Right forelimb (tissue), 1 donor: ENCODE results near the gene ORM2.
"Not testable (repeated sequence)": the region's sequence is repeated elsewhere in the genome, so short reads cannot be mapped to it uniquely, and the experiment has no call there.

Experiments
- DNase-seq: peaks from one replicate; pipeline ENCODE4 v3.0.0-alpha.2; 2018

Gene ORM2

GRCh38 chr9:114332474-114333040 is 2.9 kb downstream of the ORM2 start:
- not testable (repeated sequence) for DNase-seq

GRCh38 chr9:114333718-114334117 is 4.0 kb downstream of the ORM2 start:
- DNase-seq, result not testable (repeated sequence)

DNA sequence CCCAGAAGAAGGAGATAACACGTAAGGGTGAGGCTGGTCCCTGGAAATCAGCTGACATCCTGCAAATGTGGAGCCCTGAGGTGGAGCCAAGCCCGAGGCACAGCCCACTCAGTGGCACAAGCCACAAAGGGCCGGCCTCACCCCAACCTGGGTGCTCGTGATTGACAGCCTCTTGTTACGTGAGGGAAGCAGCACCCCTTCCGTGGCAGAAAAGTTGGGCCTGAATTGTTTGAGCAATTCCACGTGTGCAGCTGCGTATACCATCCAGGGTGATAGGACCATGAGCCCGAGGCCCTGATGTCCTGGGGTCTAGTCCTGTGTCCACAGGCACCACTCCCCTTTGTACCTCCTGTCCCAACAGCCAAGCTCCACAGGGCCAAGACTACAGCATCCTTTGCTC is 4.8 kb downstream of the ORM2 start:
- DNase-seq, result no peak

DNA sequence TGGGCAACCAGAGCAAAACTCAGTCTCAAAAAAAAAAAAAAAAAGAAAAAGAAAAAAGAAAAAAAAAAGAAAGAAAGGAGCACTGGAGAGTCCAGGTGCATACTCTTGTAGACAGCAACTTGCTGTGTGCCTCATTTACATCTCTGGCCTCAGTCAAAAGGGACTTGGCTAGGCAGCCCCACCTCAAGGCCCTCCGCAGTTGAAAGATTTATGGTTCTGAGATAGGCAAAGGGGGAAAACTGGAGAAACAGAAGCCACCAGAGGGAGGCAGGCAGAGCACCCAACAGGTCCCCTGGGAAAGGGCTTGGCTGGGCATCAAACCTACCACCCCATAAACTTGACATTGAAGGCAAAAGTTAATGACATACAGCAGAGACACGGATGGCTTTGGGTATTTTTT is 6.1 kb downstream of the ORM2 start:
- no peak for DNase-seq

- no peak for DNase-seq
Observed at GRCh38 chr9:114336157-114336556, 6.5 kb downstream of the ORM2 start.

DNA sequence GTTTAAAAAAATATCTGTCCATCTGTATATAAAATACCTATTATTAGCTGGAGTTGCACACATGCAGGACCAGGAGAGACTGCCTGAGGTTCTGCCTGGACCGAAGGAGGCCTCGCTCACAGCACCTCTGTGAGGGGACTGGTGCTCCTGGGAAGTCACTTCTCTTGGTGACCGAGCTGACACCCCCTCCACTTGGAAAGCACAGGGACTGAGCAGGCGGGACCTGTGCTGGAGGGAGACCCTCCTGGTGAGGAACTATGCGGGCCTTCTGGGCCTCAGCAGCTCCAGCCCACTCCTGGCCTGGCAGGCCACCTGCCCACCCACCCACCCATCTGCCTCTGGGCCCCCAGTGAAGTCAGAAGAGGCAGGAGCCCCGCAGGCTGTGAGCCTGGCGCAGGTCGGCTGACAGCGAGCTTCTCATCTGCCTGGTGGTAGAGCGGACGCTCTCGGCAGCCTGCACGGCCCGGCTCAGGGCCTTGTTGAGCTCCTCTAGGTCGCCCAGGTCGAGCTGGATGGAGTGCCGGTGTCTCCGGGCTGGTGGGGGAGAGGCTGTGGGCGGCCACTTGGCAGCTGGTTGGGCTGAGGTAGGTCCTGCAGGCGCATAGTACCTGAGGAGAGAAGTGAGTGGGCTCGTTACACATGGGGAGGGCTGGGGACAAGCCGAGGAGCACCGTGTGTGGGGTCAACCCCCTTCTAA is 7.2 kb downstream of the ORM2 start:
- no peak for DNase-seq

- no peak for DNase-seq
Observed at GRCh38 chr9:114338187-114338586, 8.5 kb downstream of the ORM2 start.

DNA sequence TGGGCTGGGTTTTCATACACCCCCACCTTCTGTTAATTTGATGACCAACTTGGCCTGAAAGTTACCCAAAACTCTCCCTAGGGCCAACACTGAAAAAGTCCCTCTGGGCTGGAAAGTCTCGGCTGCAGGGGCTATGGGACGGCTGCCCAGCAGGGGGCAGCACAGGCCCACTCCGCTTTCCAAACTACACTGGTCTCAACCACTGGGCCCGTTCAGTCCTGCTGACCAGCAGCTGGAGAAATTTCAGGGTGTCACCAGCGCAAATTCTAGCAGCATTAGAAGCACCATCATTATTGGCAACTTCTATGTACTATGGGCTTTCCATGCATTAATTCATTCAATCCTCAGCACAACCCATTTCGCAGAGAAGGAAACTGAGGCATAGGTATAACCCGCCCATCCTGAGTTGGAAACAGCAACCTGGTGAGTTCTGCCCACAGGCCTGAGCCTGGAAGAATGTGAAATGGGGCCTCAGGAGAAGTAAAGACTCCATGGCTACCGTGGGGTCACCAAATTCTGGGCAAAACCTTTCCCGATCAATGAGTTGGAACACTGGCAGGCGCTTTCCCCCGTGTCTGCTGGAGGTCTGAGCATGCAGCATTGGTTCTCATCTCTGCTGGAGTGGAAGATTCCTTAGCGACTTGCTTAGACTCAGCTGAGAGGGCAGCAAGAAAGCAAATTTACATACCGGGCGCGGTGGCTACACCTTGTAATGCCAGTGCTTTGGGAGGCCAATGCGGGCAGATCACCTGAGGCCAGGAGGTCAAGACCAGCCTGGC is 9.7 kb downstream of the ORM2 start:
- no peak for DNase-seq

DNA sequence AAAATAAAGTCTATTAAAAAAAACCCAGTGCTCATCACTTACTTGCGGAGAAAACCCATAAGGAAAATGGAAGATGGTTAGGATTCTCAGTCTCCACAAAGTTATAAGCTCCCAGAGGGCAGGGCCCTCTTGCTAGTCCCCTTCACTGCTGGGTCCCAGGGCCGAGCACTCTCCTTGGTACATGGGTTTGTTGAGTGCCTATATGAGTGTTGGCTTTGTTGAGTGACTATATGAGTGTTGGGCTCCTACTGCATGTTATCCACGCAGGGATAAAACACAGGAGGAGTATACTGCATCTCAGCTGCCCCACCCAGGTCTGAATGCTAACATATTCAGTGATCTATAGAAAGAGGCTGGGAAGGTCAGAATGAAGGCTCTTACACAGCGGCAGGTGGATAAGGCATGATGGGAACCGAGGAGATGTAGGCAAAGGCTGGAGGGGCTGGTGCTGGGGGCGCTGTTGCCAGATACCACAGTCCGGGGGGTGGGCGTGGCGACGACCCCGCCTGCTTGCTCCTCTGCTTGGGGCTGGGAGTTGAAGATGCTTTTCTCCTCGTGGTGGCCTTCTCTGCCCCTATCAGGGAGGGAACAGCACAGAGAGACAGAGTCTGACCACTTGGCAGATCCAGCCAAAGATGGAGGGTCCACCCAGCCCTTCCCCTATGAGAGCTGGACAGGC is 11.6 kb downstream of the ORM2 start:
- no peak for DNase-seq

DNA sequence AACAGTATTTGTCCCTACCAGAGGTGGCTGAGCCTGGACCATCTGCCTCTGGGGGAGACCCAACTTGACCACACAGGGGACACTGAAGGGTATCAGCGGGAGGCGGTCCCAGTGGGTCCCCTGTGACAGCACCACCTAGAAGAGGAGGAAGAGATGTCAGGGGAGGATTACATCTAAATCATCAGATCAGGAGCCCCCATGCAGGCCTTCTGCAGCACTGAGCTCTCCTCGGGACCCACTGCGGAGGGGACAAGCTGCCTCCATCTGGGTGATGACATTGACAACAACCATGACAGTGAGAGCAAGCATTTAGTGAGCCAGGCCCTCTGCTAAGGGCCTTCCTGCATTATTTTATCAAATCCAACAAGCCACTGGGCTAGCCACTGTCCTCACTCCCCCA is 12.3 kb downstream of the ORM2 start:
- no peak for DNase-seq

DNA sequence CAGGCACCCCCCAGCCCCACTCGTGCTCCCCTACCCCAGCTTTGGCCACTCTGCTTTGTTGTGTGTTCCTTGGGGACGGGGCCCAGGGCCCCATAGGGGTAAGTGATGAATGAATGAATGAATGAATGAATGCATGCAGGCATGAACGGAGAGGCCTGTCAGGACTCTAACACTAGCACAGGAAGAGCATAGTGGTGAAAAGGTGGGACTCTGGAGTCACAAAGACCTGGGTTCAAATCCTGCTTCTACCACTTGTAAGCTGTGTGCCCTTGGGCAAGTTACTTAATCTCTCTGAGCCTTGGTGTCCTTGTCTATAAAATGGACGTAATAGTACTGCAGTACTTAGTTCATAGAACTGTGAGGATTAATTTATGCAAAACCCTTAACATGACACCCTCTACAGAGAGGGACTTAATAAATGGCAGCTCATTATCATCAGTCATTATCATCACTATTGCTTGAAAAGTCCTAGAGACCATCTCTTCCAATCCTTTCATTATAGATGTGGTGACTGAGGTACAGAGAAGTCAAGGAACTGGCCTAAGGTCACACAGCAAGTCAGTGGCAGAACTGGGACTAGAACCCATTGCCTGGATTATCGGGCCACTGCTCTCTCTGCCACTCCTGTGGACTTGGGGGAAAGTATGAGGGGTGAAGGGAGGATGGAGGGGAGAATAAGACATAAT is 13.2 kb downstream of the ORM2 start:
- DNase-seq, result no peak

GRCh38 chr9:114343471-114344187 is 14.0 kb downstream of the ORM2 start:
- DNase-seq, result peak; percentile 27

DNA sequence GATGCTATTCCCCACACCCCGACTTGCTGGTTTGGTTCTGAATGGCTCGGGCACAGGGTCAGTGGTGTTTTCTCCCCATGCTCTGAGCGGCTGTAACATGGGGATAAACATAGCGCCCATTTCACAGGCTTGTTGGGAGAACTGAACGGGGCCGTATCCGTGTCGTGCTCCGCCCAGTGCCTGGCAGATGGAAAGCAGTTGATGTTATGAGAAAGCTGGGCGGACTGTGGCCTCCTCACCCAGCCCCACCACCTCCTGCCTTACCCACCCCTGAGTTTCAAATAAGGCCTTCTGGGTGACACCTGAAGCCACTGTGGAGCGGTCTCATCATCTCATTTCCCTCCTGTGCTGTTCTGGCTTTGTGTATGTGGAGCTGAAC is 14.5 kb downstream of the ORM2 start:
- DNase-seq, result no peak

- no peak for DNase-seq
Observed at GRCh38 chr9:114344692-114345091, 15.0 kb downstream of the ORM2 start.

- no peak for DNase-seq
Observed at GRCh38 chr9:114345493-114346065, 15.9 kb downstream of the ORM2 start.

GRCh38 chr9:114346146-114346545 is 16.5 kb downstream of the ORM2 start:
- no peak for DNase-seq

GRCh38 chr9:114347675-114348074 is 18.0 kb downstream of the ORM2 start:
- no peak for DNase-seq

DNA sequence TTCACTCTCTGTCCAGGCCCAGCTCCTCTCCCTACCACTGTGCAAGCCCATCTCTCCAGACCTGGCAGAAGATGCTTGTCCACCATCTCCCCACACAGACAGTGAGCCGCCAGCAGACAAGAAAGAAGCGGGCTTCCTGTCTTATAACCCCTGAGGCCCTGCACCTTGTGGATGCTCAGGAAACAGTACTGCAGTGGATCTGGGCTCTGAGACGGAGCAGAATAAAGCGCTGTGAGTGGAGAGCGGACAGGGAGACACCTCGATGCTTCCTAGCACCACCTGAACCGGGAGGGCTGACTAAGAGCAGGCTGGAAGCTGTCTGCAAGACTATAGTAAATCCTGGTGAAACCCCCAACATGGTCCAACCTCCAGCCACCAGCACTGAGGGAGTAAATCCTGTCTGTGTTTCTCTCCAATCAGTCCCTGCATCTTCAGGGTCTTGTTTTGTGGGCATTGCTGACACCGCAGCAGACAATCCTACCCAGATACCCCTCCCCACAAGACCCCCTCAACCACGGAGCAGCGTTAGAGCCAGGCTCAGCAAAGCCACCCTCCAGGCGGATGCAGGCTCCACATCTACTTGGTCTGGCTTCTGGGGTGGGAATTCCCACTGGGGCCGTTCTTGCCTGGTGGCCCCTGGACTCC is 18.7 kb downstream of the ORM2 start:
- no peak for DNase-seq

DNA sequence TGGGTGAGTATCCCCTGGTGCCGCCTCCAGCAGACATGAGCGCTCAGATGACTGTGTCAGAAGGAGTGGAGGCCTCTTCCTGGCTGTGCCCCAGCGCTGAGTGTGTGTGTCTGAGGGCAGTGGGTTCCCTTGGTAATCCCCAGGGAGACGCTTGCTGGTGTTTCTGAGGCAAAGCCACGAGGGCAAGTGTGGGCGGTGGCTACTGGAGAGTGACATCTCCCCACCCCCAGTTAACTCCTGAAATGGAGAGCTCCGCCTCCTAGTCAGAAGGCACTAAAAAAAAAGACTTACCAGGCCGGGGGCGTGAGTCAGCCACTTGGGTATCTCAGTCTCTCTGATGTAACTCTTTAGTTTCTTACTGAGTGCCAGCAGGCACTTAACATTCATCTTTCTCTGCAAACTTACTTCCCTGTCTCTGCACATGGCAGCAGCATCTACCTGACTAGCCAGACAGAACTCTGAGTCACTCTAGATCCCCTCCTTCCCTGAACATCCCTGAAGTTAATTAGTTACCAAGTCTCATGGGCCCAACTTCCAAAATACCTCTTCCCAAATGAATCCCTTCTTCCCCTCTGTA is 19.3 kb downstream of the ORM2 start:
- DNase-seq, result no peak

DNA sequence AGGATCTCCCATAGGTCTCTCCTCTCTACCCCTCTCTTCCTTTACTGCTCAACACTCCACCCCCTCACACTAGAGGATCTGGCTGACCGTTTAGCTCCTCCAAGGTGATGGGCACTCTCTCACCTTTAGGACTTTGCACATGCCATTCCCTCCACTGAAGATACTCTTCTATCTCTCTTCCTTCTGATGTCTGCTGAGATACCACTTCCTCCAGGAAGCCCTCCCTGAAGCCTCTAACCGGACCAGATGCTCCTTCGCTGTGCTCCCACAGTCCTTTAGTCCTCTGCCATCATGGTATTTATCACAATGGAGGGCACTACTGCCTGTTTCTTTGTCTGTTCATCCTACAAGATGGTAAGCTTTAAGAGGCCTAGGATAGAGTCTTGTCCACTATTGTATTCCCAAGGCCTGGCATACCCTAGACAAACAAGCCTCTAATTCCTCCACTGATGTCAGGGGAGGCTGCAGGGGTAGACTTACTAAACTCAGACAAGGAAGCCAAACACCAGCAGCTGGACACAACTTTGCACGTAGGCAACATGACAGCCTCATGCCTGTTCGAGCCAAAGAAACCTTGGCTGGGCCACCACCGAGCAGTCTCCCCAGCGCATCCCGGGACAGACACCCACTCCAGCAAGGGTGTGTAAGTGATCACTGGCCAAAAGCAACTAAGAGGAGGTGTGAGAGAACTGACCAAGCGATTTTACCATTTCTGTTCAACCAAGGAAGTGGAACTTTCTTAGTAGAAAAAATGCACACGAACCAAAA is 20.2 kb downstream of the ORM2 start:
- DNase-seq, result no peak
